ENCODE measurements around the gene SOX6. TPM values are rescaled to one million over a fixed set of nuclear protein-coding genes. Genes with fewer than 3 reads are reported as not detected.

Gene SOX6
- total and polyA plus RNA-seq, 2 experiments from 2014 or later = 0.03 to 0.66 TPM

DNA sequence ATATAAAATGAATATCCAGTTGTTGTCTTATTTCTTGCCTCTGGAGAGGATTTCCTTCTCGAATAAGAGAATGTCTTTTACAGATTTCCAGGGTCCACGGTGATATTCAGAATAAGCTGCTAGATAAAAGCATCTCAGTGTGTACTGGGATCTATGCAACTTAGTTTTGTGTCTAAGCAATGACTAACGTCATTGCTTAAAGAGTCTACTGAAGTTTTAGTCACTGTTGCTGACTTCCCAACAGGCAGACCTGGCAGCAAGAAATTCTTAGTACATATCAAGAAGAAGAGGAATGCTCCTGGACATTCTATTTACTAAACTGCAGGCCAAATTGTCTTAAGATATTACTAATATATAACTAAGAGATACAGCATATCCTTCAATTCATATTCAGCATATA is 70.3 kb downstream of the SOX6 start (continued):
- TF ChIP-seq, protein P1, sequence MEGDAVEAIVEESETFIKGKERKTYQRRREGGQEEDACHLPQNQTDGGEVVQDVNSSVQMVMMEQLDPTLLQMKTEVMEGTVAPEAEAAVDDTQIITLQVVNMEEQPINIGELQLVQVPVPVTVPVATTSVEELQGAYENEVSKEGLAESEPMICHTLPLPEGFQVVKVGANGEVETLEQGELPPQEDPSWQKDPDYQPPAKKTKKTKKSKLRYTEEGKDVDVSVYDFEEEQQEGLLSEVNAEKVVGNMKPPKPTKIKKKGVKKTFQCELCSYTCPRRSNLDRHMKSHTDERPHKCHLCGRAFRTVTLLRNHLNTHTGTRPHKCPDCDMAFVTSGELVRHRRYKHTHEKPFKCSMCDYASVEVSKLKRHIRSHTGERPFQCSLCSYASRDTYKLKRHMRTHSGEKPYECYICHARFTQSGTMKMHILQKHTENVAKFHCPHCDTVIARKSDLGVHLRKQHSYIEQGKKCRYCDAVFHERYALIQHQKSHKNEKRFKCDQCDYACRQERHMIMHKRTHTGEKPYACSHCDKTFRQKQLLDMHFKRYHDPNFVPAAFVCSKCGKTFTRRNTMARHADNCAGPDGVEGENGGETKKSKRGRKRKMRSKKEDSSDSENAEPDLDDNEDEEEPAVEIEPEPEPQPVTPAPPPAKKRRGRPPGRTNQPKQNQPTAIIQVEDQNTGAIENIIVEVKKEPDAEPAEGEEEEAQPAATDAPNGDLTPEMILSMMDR (conservative IDR thresholded peaks at IDR 0.05; ENCODE audit: low read depth in 2 of 2) = no peak
- no peak for TF ChIP-seq ETS1 (IDR thresholded peaks at IDR 0.05)
- TF ChIP-seq STAT1 (IDR thresholded peaks at IDR 0.05; ENCODE audit: unreplicated experiment) = no peak

- Histone ChIP-seq H3K9me2 (ENCODE audit: insufficient read depth) (no peaks in the 10 kb centered on the region), H3K79me2 (replicated peaks; ENCODE audit: insufficient read depth) (no peaks in the 10 kb centered on the region), H2AFZ (no peak overlapping the region), H3K4me1 (ENCODE audit: insufficient read depth) (no peaks in the 10 kb centered on the region), H3K27ac (ENCODE audit: low read depth) (no peak overlapping the region), H3K4me3 (no peak overlapping the region), H3K4me2 (no peak overlapping the region), H3F3A (replicated peaks; ENCODE audit: low read depth) (no peaks in the 10 kb centered on the region), H3K27me3 (ENCODE audit: insufficient read depth) (no peaks in the 10 kb centered on the region), H4K20me1 (replicated peaks; ENCODE audit: insufficient read depth) (no peaks in the 10 kb centered on the region), H3K36me3 (ENCODE audit: insufficient read depth) (no peaks in the 10 kb centered on the region)
- ATAC-seq (no peak), DNase-seq (ENCODE audit: low spot score) (no peak)
- H3K4me1 Mint-ChIP-seq = peaks cover 4% of the 10 kb centered on the region; the same call in 1 of the 3 replicates
- no peaks in the 10 kb centered on the region for H3K27me3 Mint-ChIP-seq (ENCODE audit: insufficient read depth, low read depth, poor library complexity)
- no peaks in the 10 kb centered on the region for H3K36me3 Mint-ChIP-seq (ENCODE audit: low read depth)
- TF ChIP-seq STAT1 (IDR thresholded peaks at IDR 0.05; ENCODE audit: unreplicated experiment) (no peak), POLR2AphosphoS5 (IDR thresholded peaks at IDR 0.05; ENCODE audit: low read depth) (no peak), CREB1 (CRISPR knock-in tag; IDR thresholded peaks at IDR 0.05; ENCODE audit: low read depth) (no peak), EZH2 (IDR thresholded peaks at IDR 0.05; ENCODE audit: low read depth, unreplicated experiment) (no peak), ETS1 (IDR thresholded peaks at IDR 0.05) (no peak), NANOG (IDR thresholded peaks at IDR 0.05; ENCODE audit: borderline replicate concordance) (no peak), EZH2phosphoT487 (IDR thresholded peaks at IDR 0.05; ENCODE audit: unreplicated experiment) (no peak), ZNF331 (CRISPR knock-in tag; IDR thresholded peaks at IDR 0.05; ENCODE audit: low read depth) (no peak), JUNB (IDR thresholded peaks at IDR 0.05; ENCODE audit: unreplicated experiment) (no peak)
- TF ChIP-seq, protein P2, sequence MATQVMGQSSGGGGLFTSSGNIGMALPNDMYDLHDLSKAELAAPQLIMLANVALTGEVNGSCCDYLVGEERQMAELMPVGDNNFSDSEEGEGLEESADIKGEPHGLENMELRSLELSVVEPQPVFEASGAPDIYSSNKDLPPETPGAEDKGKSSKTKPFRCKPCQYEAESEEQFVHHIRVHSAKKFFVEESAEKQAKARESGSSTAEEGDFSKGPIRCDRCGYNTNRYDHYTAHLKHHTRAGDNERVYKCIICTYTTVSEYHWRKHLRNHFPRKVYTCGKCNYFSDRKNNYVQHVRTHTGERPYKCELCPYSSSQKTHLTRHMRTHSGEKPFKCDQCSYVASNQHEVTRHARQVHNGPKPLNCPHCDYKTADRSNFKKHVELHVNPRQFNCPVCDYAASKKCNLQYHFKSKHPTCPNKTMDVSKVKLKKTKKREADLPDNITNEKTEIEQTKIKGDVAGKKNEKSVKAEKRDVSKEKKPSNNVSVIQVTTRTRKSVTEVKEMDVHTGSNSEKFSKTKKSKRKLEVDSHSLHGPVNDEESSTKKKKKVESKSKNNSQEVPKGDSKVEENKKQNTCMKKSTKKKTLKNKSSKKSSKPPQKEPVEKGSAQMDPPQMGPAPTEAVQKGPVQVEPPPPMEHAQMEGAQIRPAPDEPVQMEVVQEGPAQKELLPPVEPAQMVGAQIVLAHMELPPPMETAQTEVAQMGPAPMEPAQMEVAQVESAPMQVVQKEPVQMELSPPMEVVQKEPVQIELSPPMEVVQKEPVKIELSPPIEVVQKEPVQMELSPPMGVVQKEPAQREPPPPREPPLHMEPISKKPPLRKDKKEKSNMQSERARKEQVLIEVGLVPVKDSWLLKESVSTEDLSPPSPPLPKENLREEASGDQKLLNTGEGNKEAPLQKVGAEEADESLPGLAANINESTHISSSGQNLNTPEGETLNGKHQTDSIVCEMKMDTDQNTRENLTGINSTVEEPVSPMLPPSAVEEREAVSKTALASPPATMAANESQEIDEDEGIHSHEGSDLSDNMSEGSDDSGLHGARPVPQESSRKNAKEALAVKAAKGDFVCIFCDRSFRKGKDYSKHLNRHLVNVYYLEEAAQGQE (IDR thresholded peaks at IDR 0.05; ENCODE audit: unreplicated experiment) = no peak
- H3K4me3 Mint-ChIP-seq = no peak overlapping the region
- no peaks in the 10 kb centered on the region for H3K9me3 Mint-ChIP-seq
- no peak overlapping the region for H3K27ac Mint-ChIP-seq
These were observed 76.1 kb downstream of the SOX6 start for GRCh38 chr11:16280256-16280682.

All from GM23338 (cell line).